OCI-LY3 (cell line): ENCODE results near the gene MIEF1.
A peak's percentile ranks its signal among the peaks of the same experiment; 100 is the strongest.

ENCODE experiments used
- H2AFZ ChIP-seq: fragments of 200-600, 300-600 bp; shearing (Covaris generic); 2 replicates; pipeline ENCODE4 v1.6.0; 2014; ENCODE audit warnings: antibody characterized with exemption, low read depth, low read length
- H3K27ac ChIP-seq: fragments of 200-600, 300-600 bp; sonication (generic); 2 replicates; pipeline ENCODE4 v1.5.1; 2014; ENCODE audit warnings: mild to moderate bottlenecking, low read length, moderate library complexity, mixed read lengths
- H3K27me3 ChIP-seq: fragments of 200-600, 300-600 bp; sonication (generic); 2 replicates; pipeline ENCODE4 v1.6.1; 2014; ENCODE audit warnings: low read depth, low read length, mixed read lengths
- H3K36me3 ChIP-seq: fragments of 200-600, 300-600 bp; sonication (generic); replicated peaks from 2 replicates; pipeline ENCODE3; 2014; ENCODE audit warnings: low read depth, low read length, mixed read lengths
- H3K4me1 ChIP-seq: fragments of 300-600, 200-600 bp; sonication (generic); 2 replicates; pipeline ENCODE4 v1.6.1; 2014; ENCODE audit warnings: low read length, mixed read lengths
- H3K4me2 ChIP-seq: fragments of 200-600, 300-600 bp; sonication (generic); 2 replicates; pipeline ENCODE4 v1.6.1; 2014; ENCODE audit warnings: low read length, mixed read lengths
- H3K4me3 ChIP-seq: fragments of 300-600, 200-600 bp; sonication (generic); 2 replicates; pipeline ENCODE4 v1.5.1; 2014; ENCODE audit warnings: antibody characterized with exemption, mild to moderate bottlenecking, low read length, moderate library complexity
- H3K79me2 ChIP-seq: fragments of 300-600, 200-600 bp; shearing (Covaris generic); 2 replicates; pipeline ENCODE4 v1.6.1; 2014; ENCODE audit warnings: mild to moderate bottlenecking, low read length, mixed read lengths
- H3K9ac ChIP-seq: fragments of 300-600, 200-600 bp; shearing (Covaris generic); 2 replicates; pipeline ENCODE4 v1.6.0; 2014; ENCODE audit warnings: mild to moderate bottlenecking, low read length, moderate library complexity
- H3K9me3 ChIP-seq: fragments of 200-600, 300-600 bp; shearing (Covaris generic); 2 replicates; pipeline ENCODE4 v1.6.1; 2014; ENCODE audit warnings: low read length, mixed read lengths; ENCODE audit not compliant: insufficient read depth
- H4K20me1 ChIP-seq: fragments of 200-600, 300-600 bp; sonication (generic); 2 replicates; pipeline ENCODE4 v1.6.1; 2016; ENCODE audit warnings: low read length, mixed read lengths; ENCODE audit not compliant: insufficient read depth
- CTCF ChIP-seq: fragments of 200-600, 300-600 bp; sonication (generic); IDR thresholded peaks from 2 replicates; pipeline ENCODE4 v1.5.1; 2014; ENCODE audit warnings: antibody characterized with exemption, low read length, low read depth
- EZH2phosphoT487 ChIP-seq: fragments of 200-600 bp; shearing (Covaris generic); IDR thresholded peaks from 2 replicates; pipeline ENCODE4 v1.6.1; 2018; ENCODE audit warnings: antibody characterized with exemption, mixed run types, low read depth

Gene MIEF1

GRCh38 chr22:39518144-39518786 lies 16.2 kb downstream of the MIEF1 start:
- H3K4me3 ChIP-seq = peak overlapping the region; percentile 87; the same call in 1 of the 2 replicates
- H3K4me2 ChIP-seq = peak overlapping the region; percentile 94
- H3K27me3 ChIP-seq = no peaks in the 10 kb centered on the region
- H4K20me1 ChIP-seq = peaks cover 35% of the 10 kb centered on the region
- H3K79me2 ChIP-seq = peaks cover 93% of the 10 kb centered on the region
- H2AFZ ChIP-seq = no peak overlapping the region
- peaks cover 51% of the 10 kb centered on the region for H3K4me1 ChIP-seq
- H3K9ac ChIP-seq = peak overlapping the region; percentile 99; the same call in 1 of the 2 replicates
- H3K27ac ChIP-seq = peak overlapping the region; percentile 88; the same call in 1 of the 2 replicates
- no peak for TF ChIP-seq CTCF
- TF ChIP-seq EZH2phosphoT487 = no peak
- no peaks in the 10 kb centered on the region for H3K9me3 ChIP-seq
- H3K36me3 ChIP-seq = peaks cover 61% of the 10 kb centered on the region

GRCh38 chr22:39518996-39519680 lies 17.0 kb downstream of the MIEF1 start:
- peak overlapping the region; percentile 88 for H3K27ac ChIP-seq
- H3K4me3 ChIP-seq = peak overlapping the region; percentile 87
- TF ChIP-seq EZH2phosphoT487 = no peak
- TF ChIP-seq CTCF = no peak
- H2AFZ ChIP-seq = 0 out of 2 replicates have a peak overlapping the region, but pooled peaks have one; percentile 22
- H3K9ac ChIP-seq = peak overlapping the region; percentile 99
- H3K79me2 ChIP-seq = peaks cover 91% of the 10 kb centered on the region
- H4K20me1 ChIP-seq = peaks cover 39% of the 10 kb centered on the region
- peaks cover 57% of the 10 kb centered on the region for H3K36me3 ChIP-seq
- H3K9me3 ChIP-seq = no peaks in the 10 kb centered on the region
- peak overlapping the region; percentile 94 for H3K4me2 ChIP-seq
- no peaks in the 10 kb centered on the region for H3K27me3 ChIP-seq
- peaks cover 53% of the 10 kb centered on the region for H3K4me1 ChIP-seq

GRCh38 chr22:39519681-39520225 lies 17.7 kb downstream of the MIEF1 start:
- Histone ChIP-seq H4K20me1 (peaks cover 42% of the 10 kb centered on the region), H3K4me1 (peaks cover 53% of the 10 kb centered on the region), H3K27ac (peak overlapping the region; percentile 88), H3K9me3 (no peaks in the 10 kb centered on the region), H3K36me3 (peaks cover 57% of the 10 kb centered on the region), H3K4me2 (peak overlapping the region; percentile 94), H3K79me2 (peaks cover 91% of the 10 kb centered on the region), H3K9ac (peak overlapping the region; percentile 99), H2AFZ (0 out of 2 replicates have a peak overlapping the region, but pooled peaks have one; percentile 22), H3K4me3 (peak overlapping the region; percentile 87), H3K27me3 (no peaks in the 10 kb centered on the region)
- TF ChIP-seq CTCF (peak; percentile 67), EZH2phosphoT487 (no peak)
